Activated naive CD4-positive, alpha-beta T cell treated with Interleukin-2 at 50 U/mL for 16 hours (primary cell): ENCODE measurements around the gene KLK14.

Experiments used
- DNase-seq: peaks from one replicate; pipeline ENCODE4 v3.0.0-alpha.2; 2020

KLK14 gene

GRCh38 chr19:51040151-51040550, 42.5 kb downstream of the KLK14 start:
- DNase-seq, result no peak

- DNase-seq, result no peak
Observed at GRCh38 chr19:51036519-51036918, 46.2 kb downstream of the KLK14 start.

- DNase-seq, result no peak
Observed at GRCh38 chr19:51034704-51035103, 48.0 kb downstream of the KLK14 start, which contains the start of gene KLK12. KLK12 (minus strand) TSS chr19:51035002; CDS start chr19:51034621, 381 bp downstream.

- DNase-seq, result no peak
Observed at GRCh38 chr19:51031880-51032225, 50.8 kb downstream of the KLK14 start.

GRCh38 chr19:51031220-51031879, 51.3 kb downstream of the KLK14 start:
- no peak for DNase-seq

GRCh38 chr19:51030631-51031030, 52.1 kb downstream of the KLK14 start:
- no peak for DNase-seq

GRCh38 chr19:51029718-51030117, 53.0 kb downstream of the KLK14 start:
- no peak for DNase-seq
